A673 (cell line): Measurements from ENCODE around the gene ANKHD1.

Experiments used
- EZH2 ChIP-seq: fragments of 200-600 bp; sonication (generic); IDR thresholded peaks from 2 replicates; pipeline ENCODE4 v1.6.1; 2017; ENCODE audit warnings: borderline replicate concordance, low read depth, mild to moderate bottlenecking, mixed read lengths, antibody characterized with exemption, low read length; ENCODE audit not compliant: poor library complexity, severe bottlenecking
- TF ChIP-seq, protein P1 (sequence below): fragments of 300-800, 200-600 bp; sonication (generic); conservative IDR thresholded peaks from 2 replicates; pipeline ENCODE4 v1.5.1; 2017; ENCODE audit warnings: low read depth, mild to moderate bottlenecking, antibody characterized with exemption, low read length, moderate library complexity, mixed read lengths

DNA sequence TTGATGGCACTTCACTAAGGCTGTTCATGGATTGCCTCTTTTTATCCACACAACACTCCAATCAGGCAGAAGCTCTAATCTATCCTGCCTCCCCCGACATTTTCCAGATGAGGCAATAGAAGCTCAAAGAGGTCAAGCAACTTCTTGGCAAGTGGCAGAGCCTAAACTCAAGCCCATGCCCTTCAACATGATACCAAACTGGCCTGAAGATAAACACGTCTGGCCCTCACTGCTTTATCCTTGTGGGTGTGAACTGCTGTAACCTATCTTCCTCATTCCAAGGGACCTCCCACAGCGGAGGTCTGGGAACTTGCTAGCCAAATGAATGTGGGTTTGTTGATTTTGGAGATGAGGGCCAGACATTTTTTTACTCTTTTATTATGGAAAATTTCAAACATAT, 172.5 kb downstream of the ANKHD1 start:
- TF ChIP-seq, protein P1, sequence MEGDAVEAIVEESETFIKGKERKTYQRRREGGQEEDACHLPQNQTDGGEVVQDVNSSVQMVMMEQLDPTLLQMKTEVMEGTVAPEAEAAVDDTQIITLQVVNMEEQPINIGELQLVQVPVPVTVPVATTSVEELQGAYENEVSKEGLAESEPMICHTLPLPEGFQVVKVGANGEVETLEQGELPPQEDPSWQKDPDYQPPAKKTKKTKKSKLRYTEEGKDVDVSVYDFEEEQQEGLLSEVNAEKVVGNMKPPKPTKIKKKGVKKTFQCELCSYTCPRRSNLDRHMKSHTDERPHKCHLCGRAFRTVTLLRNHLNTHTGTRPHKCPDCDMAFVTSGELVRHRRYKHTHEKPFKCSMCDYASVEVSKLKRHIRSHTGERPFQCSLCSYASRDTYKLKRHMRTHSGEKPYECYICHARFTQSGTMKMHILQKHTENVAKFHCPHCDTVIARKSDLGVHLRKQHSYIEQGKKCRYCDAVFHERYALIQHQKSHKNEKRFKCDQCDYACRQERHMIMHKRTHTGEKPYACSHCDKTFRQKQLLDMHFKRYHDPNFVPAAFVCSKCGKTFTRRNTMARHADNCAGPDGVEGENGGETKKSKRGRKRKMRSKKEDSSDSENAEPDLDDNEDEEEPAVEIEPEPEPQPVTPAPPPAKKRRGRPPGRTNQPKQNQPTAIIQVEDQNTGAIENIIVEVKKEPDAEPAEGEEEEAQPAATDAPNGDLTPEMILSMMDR, result no peak
- TF ChIP-seq EZH2, result no peak
